Breast epithelium (tissue), 3 donors: ENCODE data around the gene CCDC82.

Experiments
- CTCF ChIP-seq, 3 donors: fragments of 450-650 bp; IDR thresholded peaks; one replicate each; pipeline ENCODE4 v1.5.1; 2016 to 2017; ENCODE audit warnings: antibody characterized with exemption in 3 of 3, mild to moderate bottlenecking in 3 of 3, moderate library complexity in 3 of 3
- POLR2A ChIP-seq: fragments of 450-650 bp; IDR thresholded peaks from one replicate; pipeline ENCODE4 v1.6.1; 2016; ENCODE audit warnings: antibody characterized with exemption, mild to moderate bottlenecking, moderate library complexity
- POLR2AphosphoS5 ChIP-seq, 3 donors: sonication (generic); formaldehyde crosslinking; IDR thresholded peaks; one replicate each; pipeline ENCODE4 v1.6.1; 2017; ENCODE audit warnings: antibody characterized with exemption in 3 of 3

- TF ChIP-seq CTCF (IDR thresholded peaks at IDR 0.05) (no peak), POLR2A (no peak), POLR2AphosphoS5 (IDR thresholded peaks at IDR 0.05) (no peak)
These were observed 23.2 kb upstream of the CCDC82 start for GRCh38 chr11:96412761-96413381.
